Stimulated activated CD8-positive, alpha-beta memory T cell treated with anti-CD3 and anti-CD28 coated beads, Interleukin-15, amount 100 ng/mL, for 48 hours (primary cell): ENCODE measurements around the gene RBPMS2.

Experiments used
- DNase-seq, 2 donors: peaks; one replicate each; pipeline ENCODE4 v3.0.0-alpha.2; 2020; ENCODE audit warnings: low read depth in 2 of 2

Gene RBPMS2

DNA sequence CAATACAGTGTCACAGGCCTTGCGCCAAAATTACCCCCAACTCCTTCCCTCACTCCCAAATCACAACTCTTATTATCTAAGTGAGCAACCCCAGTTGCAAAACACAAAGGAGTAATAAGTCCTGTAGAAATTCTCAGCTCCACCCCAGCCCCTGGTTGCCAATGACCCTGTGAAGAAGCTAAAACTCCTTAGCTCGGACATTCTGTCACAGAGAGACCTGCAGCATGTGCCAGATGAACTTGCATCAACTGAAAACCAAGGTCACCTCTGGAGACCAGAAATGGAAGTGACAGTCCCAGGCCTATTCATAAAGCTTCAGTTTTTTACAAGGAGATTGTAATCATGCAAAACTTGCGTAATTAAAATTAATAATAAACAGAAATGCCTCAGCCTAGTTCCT, 55.2 kb downstream of the RBPMS2 start:
- no peak for DNase-seq

DNA sequence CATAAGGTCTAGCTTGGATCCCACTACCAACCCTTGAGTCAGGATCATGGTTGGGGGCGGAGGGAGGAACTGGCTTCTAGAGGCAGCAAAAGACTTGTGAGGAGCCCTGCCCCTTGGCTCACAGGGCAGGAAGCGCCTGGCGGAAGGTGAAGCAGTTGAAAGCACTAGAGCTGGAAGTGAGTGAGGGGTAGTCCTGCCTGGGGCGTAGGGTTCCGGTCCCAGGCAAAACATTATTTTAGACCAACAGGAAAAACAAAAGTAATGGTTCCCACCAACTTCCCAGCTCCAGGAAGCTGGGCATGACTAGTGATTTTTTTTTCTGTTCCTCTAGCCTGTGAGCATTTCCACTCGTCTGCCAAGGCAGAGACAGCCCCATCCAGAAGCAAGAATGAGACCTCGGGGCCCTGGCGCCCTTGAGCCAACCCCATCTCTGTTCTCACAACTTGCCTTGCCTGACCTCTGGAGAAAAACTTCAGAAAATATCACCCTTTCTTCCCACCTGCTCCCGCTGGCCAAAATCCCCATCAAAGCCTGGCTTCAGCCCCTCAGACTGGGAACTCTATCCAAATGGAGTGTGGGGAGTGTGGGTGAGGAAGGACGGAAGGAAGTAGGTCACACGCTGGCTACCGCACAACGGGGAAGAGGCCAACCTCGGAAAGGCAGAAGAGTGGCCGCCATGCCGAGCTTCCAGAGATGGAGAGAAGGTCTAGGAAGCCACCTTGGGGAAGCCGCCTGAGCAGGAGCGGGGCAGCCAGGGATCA, 57.5 kb downstream of the RBPMS2 start:
- DNase-seq, result no peak

- no peak for DNase-seq
These were observed 58.3 kb downstream of the RBPMS2 start for GRCh38 chr15:64717130-64717529.

DNA sequence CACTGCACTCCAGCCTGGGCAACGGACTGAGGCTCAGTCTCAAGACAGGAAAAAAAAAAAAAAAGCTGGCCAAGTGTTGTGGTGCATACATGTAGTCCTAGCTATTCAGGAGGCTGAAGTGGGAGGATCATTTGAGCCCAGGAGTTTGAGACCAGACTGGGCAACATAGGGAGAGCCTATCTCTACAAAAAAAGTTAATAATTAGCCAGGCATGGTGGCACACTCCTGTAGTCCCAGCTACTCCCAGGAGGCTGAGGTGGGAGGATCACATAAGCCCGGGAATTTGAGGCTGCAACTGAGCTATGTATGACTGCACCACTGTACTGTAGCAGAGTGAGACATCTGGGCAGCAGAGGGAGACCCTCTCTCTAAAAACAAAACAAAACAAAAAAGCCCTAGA, 58.9 kb downstream of the RBPMS2 start:
- DNase-seq, result no peak

GRCh38 chr15:64713592-64713991, 61.8 kb downstream of the RBPMS2 start:
- DNase-seq, result no peak

- DNase-seq, result no peak
These were observed 63.0 kb downstream of the RBPMS2 start for GRCh38 chr15:64712353-64712752.

DNA sequence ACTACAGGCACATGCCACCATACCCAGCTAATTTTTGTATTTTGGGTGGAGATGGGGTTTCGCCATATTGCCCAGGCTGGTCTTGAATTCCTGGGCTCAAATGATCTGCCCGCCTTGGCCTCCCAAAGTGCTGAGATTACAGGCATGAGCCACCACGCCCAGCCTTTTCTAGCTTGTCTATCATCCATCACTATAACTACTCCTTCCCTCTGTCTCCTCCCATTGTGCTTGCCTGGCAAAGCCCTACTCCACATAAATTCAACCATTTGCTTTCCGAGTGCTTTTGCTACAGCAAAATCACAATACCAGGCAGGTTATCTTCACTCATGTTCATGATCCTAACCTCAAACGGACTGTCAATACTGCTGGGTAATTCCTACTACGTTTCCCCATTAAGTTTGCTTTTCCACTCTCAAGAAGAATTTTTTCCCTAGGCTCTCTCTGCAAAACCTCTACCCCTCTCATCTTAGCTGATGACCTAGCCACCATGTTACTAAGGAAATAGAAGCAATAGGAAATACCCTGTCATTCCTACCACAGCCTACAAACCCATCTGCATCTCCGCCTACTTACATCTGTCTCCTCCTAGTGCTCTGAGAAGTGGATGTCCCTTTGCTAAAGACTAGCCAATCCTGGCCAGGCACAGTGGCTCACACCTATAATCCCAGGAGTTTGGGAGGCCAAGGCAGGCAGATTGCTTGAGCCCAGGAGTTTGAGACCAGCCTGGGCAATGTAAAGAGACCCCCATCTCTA, 64.5 kb downstream of the RBPMS2 start:
- DNase-seq, result no peak

GRCh38 chr15:64706011-64706911, 69.1 kb downstream of the RBPMS2 start:
- no peak for DNase-seq

GRCh38 chr15:64705006-64705405, 70.4 kb downstream of the RBPMS2 start:
- DNase-seq, result no peak

DNA sequence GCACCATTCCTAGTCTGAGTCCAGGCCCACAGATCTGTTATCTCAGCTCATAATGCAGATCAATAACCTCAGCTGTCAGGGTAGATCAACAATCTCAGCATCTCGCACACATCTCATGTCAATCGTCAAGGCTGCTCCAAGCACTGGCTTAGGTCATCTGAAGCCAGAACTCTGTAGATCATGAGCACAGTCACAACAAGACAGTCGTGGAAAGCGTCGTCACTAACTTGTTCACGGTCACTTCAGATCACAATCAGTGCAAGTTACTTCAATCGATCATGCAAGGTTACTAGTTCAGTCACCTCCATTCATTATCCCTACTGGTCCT, 71.8 kb downstream of the RBPMS2 start:
- no peak for DNase-seq

- DNase-seq, result peak; percentile 92
These were observed 72.4 kb downstream of the RBPMS2 start for GRCh38 chr15:64702816-64703631.

- no peak for DNase-seq
These were observed 73.8 kb downstream of the RBPMS2 start for GRCh38 chr15:64701482-64702184.

- no peak for DNase-seq
These were observed 74.3 kb downstream of the RBPMS2 start for GRCh38 chr15:64701051-64701450.

DNA sequence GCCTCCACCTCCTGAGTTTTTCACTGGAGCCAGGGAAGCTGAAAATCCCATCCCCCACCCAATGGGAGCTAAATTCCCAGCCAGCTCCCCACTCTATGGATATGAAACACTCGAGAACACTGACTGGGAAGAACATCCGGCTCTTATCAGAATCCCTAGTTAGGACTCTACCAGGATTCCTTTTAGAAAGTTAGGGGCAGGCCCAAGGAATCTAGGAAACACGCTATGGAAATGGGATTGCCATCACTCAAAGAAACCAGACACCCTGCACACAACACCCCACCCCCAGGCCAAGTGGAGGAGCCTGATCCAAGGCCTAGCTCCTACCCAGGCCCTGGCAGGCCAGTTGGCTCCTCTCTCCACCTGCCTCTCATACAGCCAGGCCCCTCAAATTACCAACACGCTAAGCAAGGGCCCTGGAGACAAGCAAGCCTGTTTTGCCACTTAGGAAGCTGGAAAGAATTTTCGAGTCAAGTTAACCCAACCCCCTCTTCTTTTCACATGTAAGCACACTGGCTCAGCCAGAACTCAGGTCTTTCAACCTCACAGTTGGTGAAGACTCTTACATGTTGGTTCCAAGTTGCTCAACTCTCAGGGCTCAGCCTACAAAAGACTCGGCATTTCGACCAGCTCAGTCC, 75.5 kb downstream of the RBPMS2 start:
- no peak for DNase-seq

- no peak for DNase-seq
These were observed 76.6 kb downstream of the RBPMS2 start for GRCh38 chr15:64698823-64699222.

- DNase-seq, result peak; percentile 24 to 53
These were observed 77.4 kb downstream of the RBPMS2 start for GRCh38 chr15:64697911-64698369.

DNA sequence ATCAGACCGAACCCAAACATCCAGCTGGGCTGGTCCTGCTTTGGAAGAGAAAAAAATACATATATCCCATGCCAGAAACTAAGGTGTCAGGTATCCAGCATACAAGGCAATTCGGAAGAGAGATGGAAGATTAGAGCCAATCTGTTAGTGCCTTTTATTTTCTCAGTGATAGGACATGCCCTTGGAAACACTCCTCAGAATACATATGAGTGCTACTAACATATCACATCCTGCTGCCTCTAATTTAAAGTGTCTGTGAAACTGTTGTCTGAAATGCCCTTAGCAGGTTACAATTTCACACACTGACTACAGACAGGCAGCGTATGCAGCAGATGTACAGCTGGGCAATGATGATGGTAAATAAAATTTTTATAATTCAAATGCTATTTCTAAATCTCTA, 78.9 kb downstream of the RBPMS2 start:
- DNase-seq, result no peak

GRCh38 chr15:64695561-64695992, 79.8 kb downstream of the RBPMS2 start:
- DNase-seq, result no peak

DNA sequence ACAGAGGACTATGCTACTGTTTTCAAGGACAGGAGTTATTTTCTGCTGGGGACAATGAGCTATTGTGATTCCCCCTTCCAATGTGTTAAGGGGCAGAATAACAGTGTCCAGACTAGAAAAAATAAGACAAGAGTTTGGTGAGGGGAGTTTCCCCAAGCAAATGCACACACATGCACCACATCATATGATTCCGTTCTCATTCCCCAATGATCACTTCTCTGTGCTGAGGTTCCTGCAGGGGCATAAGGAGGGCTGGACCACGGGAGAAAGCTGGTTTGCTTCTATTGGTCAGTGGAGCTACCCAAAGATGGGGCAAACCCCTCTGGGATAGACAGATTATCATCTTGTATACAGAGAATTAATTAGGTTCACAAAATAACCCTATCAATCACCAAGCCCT, 80.6 kb downstream of the RBPMS2 start:
- DNase-seq, result no peak

DNA sequence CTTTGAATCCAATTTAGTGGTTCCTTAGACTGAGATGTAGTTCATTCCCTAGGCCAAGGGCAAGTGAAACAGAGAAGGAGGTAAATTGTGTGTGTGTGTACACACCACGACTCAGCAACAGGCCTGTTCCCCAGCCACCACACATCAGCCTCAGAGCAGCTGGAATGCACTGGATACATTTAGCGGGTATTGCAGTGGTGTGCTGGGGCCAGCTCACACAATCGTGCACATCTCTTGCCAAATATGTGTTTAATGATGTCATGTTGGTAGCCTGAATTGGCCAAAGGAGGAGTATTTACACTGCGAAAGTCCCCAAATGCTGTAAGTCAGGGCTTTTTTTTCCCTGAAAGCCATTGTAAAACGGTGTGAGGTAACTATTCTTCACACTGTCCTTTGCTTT, 82.3 kb downstream of the RBPMS2 start:
- no peak for DNase-seq
